Measurements from ENCODE around the gene MLLT10.
A peak's percentile ranks its signal among the peaks of the same experiment; 100 is the strongest.
"Not testable (repeated sequence)": the region's sequence is repeated elsewhere in the genome, so short reads cannot be mapped to it uniquely, and the experiment has no call there.

Gene MLLT10

DNA sequence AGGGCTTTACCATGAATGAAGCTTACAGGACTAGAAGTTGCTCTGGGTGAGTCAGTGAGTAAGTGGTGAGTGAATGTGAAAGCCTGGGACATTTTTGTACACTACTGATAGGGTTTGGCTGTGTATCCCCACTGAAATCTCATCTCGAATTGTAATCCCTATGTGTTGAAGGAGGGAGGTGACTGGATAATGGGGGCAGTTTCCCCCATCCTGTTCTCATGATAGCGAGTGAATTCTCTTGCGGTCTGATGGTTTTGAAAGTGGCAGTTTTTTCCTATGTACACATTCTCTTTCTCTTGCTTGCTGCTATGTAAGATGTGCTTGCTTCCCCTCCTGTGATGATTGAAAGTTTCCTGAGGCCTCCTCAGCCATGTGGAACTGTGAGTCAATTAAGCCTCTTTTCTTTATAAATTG is 47.4 kb downstream of the MLLT10 start:
- DNase-seq (ENCODE audit: low read depth), result not testable (repeated sequence)

DNA sequence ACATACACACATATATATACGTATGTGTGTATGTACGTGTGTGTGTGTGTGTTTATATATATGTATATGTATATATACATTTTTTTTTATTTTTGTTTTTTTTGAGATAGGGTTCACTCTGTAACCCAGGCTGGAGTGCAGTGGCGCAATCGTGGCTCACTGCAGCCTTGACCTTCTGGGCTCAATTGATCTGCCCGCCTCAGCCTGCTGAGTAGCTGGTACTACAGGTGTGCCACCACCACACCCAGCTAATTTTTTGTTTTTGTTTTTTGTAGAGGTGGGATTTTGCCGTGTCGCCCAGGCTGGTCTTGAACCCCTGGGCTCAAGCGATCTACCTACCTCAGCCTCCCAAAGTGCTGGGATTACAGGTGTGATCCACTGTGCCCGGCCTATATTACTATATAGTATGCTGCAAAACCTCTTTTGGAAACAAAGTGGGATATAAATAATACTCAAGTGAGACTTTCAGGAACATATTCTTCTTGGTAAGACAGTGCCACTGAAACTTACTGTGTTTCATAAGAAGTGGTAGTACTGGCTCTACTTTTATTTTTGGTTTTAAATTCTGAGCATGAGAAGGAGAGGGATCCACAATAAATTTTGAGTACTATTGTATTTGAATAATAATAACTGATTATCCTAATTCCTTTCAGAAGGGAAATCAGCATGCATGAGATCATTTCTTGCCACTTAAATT is 51.0 kb downstream of the MLLT10 start:
- no peak for DNase-seq (ENCODE audit: low read depth)

DNA sequence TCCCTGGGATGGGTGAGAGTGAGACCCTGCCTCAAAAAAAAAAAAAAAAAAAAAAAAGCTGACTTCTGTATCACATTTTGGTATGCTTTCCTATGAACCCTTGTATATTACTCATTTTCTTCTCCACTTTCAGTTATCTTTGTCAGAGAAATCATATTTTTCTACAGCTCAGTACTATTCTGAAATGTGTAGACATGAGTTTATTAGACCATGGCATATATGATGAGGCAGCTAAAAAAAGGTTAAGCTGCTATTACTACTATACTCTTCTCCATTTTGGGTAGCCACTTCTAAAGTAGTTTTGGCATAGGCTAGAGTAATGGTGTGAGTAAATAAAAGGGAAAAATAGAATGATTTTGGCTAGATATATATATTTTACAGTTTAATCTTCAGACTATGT is 53.4 kb downstream of the MLLT10 start:
- DNase-seq (ENCODE audit: low read depth), result no peak

DNA sequence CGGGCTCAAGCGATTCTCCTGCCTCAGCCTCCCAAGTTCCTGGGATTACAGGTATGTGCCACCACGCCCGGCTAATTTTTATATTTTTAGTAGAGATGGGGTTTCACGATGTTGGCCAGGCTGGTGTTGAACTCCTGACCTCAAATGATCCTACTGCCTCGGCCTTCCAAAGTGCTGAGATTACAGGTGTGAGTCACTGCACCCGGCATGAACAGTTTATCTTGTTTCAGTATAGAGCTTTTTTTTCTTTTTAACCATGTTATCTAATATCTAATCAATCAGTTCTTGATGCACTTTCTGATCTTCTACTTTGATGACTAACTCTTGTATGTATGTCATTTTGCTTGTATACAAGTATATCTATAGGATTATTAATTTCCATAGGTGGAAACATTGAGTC is 54.1 kb downstream of the MLLT10 start:
- peak; percentile 24 for DNase-seq (ENCODE audit: low read depth)

DNA sequence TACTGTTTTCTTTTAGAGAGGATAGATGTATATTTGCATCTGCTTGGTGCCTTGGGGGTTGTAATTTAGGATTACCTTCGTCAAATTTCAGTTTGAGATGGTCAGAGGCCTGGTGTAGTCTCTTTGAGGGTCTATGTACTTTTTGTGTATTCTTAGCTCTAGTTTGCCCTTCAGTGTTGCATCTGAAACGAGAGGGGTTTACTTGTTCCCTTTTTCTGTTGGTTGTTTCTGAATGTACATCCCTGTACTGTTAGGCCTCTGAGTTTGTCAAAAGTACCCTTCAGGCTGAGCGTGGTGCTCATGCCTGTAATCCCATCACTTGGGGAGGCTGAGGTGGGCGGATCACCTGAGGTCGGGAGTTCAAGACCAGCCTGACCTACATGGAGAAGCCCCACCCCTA is 60.0 kb downstream of the MLLT10 start:
- DNase-seq (ENCODE audit: low read depth), result no peak

DNA sequence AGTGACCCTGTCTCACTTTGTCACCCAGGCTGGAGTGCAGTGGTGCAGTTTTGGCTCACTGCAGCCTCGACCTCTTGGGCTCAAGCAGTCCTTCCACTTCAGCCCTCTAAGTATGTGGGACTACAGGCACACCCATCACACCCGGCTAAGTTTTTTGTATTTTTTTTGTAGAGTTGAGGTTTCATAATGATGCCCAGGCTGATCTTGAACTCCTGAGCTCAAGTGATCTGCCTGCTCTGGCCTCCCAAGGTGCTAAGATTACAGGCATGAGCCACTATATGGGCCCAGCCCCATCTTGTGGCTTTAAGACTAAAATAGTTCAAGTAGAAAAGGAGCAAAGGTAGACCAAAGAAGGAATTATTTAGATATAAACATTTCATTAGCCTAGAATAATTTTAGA is 65.5 kb downstream of the MLLT10 start:
- no peak for DNase-seq (ENCODE audit: low read depth)

DNA sequence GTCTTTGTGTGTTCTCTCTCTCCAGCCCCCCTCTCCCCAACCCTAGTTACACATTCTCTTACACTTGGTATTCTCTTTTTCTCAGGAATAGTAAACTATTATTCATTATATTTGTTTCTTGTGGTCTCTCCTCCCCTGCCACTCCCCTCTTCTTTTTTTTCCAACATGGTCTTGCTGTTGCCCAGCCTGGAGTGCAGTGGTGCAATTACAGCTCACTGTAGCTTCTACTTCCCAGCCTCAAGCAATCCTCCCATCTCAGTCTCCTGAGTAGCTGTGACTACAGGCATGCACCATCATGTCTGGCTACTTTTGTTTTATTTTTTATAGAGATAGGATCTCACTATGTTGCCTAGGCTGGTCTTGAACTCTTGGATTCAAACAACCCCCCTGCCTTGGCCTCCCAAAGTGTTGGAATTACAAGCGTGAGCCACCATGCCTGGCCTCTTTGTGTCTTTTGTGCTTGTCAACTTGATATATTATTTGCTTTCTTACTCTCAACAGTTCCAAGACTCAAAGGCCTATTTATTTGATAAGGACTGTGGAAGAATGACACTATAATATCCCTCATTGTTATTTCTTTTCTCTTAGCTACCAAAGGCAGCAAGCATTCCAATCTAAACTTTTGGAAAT is 66.9 kb downstream of the MLLT10 start:
- DNase-seq (ENCODE audit: low read depth), result no peak

DNA sequence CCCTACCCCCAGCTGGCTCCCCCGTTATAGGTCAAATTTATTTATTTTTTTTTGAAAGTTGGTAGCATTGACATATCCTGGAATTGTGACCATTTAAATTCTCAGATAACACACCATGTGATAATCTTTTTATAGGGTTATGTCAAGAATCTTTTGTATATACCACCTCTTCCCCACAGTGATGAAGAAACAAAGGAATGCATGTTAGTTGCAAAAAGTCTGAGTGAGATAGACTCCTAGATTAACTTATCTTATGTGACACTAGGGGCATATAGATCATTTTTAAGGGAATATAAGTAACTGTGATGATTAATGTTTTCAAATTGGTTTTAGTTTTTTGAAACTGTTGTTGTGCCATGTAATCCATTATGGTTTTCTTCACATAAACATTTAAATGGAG is 68.3 kb downstream of the MLLT10 start:
- no peak for DNase-seq (ENCODE audit: low read depth)

DNA sequence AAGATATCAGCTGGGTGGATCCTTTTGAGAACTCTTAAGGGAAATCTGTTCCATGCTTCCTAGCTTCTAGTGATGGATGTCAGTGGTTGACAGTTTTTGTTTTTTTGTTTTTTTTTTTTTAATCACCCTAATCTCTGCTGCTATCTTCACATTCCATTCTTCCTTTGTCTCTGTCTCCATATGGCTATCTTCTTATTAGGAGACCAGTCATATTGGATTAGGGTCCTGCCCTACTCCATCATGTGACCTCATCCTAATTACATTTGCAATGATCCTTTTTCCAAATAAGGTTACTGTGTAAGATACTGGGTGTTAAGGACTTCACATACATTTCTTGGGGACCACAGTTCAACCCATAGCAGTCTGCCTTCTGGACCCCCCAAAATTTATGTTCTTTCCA is 69.7 kb downstream of the MLLT10 start:
- no peak for DNase-seq (ENCODE audit: low read depth)

DNA sequence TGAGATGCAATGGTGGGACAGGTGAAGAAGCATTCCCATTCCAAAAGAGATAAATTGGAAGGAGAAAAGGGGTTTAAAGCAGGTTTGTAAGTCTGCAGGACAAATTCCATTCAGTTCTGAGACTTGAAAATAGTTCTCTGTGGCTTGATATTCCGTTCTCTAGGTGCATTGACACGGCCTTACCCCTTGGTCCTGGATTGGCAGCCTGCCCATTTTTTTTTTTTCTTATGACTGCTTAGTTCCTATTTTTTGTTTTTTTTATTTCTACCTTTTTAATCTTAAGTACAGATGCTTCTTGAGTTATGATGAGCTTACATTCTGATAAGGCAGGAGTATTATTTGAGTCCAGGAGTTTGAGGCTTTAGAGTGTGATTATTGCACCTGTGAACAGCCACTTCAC is 70.6 kb downstream of the MLLT10 start:
- DNase-seq (ENCODE audit: low read depth), result no peak

DNA sequence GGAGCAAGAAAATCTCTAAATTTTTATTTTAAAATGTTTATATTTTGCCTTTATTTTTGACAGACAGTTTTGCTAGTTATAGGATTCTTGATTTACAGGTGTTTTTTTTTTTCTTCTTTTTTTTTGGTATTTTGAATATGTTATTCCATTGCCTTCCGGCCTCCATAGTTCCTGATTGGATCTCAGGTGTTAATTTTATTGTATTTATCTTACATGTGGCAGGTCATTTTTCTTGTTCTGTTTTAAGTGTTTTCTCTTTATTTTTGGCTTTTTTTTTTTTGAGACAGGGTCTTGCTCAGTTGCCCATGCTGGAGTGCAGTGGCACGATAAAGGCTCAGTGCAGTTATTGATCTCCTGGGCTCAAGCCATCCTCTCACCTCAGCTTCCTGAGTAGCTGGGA is 73.9 kb downstream of the MLLT10 start:
- no peak for DNase-seq (ENCODE audit: low read depth)

DNA sequence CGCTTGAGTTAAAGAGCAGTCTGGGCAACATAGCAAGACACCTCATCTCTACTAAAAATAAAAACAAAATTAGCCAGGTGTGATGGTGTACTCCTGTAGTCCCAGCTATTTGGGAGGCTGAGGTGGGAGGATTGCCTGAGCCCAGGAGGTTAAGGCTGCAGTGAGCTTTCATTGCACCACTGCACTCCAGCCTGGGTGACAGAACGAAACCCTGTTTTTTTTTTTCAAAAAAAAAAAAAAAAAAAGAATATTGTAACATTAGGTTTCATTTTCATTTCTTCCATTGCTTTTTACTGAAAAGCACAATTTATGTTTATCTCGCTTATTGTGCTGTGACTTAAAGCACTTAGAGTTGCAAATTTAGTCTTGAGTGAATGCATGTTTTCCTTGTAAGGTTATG is 80.0 kb downstream of the MLLT10 start:
- no peak for DNase-seq (ENCODE audit: low read depth)

DNA sequence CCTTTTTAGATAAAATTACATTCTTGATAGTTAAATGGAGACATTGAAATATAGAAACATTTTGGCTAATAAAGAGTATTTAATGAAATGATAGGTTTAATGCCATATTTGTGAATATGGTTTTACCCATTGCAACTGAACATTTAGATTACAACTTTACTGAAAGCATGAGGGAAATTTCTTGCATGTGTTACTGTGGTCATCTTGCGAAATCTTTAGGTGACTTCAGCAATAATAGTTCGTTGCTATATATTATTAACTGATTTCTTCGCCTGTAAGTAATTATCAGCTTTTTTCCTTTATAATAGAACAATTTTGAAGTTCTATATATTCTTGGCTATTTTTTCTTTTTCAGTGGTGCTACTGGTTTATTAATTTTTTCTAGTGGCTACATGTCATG is 83.2 kb downstream of the MLLT10 start:
- DNase-seq (ENCODE audit: low read depth), result no peak

DNA sequence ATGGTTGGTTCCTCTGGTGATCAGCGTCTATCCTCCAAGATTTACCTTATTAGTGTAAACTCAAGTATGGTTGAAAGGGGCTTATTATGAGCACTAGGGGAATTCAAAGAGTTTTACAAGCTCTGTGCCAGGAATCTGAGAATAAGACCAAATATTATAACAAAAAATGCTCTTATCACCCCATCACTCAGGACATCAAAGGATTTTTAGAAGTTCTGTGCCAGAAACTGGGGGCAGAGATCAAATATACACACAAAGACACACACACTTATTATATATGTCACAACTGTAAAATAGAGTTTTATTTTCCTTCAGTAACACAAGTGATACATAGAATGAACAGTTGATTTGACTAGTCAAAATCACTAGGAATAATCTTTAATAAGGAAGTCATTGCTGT is 89.3 kb downstream of the MLLT10 start:
- DNase-seq (ENCODE audit: low read depth), result no peak

DNA sequence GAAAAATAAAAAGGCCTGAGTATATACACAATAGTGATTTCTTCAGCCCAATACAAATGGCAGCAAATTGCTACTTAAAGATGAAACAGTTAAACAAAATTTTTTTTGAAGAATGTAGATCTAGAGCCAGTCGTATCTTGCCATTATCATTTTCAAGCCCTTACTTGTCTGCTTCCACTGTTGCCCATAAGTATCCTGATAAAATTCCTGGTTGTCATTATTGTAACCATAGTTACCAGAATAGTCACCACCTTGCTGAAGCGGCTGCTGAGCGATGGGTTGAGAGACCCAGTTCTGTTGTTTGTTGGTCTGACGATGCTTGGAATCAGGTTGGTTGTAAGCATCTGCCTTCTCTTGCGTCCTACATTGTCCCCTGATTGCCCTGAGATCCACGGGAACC is 90.4 kb downstream of the MLLT10 start:
- DNase-seq (ENCODE audit: low read depth), result not testable (repeated sequence)

DNA sequence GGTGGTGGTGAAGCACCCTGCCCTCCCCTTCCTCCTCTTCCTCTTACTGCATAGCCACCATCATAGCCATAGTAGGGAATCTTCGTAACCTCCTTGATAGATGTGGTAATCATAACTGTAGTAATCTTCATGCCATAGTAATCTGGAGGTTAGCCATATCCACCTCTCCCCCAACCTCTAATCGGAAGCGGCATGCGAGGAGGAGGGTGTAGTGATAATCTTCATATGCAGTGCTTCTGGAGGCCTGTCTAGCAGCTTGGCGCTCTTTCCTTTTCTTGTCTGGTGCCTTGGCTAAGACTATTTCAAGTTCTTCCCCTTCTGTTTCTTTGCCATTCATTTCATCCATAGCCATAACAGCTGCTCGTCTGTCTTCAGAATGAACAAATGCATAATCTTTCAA is 90.9 kb downstream of the MLLT10 start:
- no peak for DNase-seq (ENCODE audit: low read depth)

DNA sequence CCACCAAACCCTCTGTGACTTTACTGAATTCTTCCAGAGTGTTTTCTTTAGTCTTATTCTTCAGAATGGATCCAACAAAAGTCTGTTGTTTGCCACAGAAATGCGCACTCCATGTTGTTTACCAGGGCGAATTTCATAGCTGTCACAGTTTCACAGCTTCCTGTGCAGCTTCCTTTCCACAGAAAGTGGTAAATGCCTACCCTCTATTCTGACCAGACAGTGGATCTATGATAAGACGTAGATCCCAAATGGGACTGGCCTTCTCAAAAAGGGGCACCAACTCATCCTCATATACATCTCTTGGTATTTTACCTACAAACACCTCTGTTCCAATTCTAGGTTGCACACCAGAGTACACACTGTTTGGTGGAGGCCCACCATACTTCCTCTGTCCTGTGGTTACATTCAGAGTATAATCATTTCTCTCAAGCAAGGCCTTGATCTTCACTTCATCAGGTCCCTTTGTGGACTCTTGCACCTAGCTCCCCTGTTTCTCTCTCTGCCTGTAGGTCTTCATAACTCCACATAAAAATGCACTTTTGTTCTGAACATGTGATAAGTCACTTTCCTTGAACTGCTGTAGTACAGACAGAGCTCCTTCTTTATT is 91.7 kb downstream of the MLLT10 start:
- no peak for DNase-seq (ENCODE audit: low read depth)

DNA sequence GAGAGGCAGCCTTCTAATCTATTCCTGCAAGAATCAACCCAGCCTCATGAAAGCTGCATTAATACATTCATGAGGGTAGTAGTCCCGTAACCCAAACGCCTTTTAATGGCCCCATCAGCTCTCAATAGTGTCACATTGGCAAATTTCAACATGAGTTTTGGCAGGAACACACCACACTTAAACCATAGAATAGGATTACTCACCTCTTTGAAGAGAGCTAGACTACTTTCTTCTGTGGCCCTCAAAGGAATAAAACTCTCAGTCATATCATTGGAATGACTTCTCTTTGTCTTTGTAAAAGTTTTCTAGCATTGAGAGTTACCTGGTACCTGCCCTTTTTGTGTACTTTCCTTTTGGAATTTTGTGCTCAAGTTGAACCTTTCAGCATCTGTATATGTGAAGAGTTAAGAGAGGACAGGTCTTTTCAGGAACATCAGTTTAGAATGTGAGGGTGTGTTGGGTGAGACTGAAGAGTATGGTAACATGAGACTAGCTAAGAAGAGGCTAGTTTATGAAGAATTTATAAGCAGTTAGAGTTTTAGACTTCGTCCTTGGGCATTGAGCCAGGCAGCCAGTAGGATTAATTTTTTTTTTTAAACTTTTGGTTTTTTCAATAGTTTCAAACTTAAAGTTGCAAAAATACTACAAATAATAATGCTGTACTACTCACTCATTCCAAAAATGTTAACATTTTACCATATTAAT is 92.6 kb downstream of the MLLT10 start:
- no peak for DNase-seq (ENCODE audit: low read depth)

DNA sequence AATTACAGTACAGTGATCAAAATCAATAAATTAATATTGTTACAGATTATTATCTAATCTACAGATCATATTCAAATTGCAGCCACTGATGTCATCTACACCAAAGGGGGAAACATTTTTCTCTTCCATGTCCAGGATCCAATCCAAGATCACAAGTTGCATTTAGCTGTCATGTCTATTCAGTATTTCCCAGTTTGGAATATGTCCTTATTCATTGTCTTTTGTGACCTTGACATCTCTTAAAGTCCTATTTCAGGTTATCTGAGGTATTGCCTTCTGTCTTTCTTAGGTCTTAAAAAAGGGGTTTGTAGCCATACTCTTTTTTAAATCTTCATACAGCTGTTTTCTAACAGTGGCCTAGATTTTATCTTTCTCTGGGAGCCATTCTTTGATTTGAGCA is 93.3 kb downstream of the MLLT10 start:
- no peak for DNase-seq (ENCODE audit: low read depth)

DNA sequence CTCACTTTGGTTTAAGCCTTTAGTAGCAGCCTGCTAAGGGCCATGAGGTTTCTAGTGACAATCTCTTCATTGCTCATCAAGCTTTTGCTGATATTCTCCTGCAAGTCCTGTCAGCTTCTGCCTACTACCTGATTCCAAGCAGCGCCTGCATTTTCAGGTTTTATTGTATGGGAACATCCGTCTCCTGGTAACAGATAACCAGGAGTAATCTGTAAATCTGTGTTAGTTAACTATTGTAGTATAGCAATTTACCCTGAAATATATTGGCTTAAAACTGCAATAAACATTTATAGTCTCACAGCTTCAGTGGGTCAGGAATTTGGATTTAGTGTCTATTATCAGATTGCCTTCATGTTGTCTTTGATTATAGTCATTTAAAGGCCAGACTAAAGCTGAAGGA is 94.0 kb downstream of the MLLT10 start:
- DNase-seq (ENCODE audit: low read depth), result no peak

DNA sequence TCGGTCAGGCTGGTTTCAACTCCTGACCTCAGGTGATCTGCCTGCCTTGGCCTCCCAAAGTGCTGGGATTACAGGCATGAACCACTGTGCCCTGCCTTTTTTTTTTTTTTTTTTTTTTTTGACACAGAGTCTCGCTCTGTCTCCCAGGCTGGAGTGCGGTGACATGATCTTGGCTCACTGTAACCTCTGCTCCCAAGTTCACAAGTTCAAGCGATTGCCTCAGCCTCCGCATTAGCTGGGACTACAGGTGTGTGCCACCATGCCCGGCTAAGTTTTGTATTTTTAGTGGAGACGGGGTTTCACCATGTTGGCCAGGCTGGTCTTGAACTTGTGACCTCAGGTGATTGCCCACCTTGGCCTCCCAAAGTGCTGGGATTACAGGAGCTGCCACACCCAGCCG is 94.6 kb downstream of the MLLT10 start:
- DNase-seq (ENCODE audit: low read depth), result not testable (repeated sequence)

DNA sequence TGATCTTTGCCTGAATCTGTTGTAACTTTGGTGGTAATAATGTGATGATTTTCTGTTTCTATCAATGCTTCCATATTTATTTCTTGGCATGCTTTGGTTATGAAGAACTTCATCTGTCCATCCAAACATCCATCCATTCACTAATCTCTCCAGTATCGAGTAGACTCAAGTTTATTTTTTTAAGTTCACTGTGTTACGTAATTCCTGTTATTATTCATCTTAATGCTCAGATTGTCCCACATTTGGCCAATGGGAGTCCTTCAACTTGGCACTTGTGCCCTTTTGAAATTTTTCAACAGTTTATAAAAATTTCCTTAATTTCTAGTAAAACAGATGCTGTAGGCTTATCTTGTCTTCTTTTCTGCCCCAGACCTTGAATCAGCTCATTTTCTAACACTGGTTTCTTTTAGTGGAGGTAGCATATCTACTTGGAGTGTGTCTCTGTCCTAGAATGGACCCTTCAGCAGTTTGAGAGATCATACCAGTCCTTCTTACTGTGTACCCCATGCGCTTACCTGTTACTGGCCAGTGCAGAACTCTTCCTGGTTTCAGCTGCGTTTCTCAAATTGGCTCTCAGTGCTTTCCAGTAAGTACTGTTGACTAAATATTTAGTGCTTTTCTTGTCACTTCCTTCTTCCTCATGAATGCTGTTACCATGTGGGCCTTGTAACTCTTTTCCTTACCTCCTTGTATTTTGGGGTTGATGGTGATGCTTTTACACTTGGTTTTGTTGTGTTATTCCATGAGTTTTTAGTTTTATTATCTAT is 100.8 kb downstream of the MLLT10 start:
- DNase-seq (ENCODE audit: low read depth), result no peak
